ENCODE results near the gene SNX1. TPM values are rescaled to one million over a fixed set of nuclear protein-coding genes. Genes with fewer than 3 reads are reported as not detected.

SNX1 gene
- total and polyA plus RNA-seq, 4 experiments from 2014 or later: 58.3 to 155 (median 110) TPM

DNA sequence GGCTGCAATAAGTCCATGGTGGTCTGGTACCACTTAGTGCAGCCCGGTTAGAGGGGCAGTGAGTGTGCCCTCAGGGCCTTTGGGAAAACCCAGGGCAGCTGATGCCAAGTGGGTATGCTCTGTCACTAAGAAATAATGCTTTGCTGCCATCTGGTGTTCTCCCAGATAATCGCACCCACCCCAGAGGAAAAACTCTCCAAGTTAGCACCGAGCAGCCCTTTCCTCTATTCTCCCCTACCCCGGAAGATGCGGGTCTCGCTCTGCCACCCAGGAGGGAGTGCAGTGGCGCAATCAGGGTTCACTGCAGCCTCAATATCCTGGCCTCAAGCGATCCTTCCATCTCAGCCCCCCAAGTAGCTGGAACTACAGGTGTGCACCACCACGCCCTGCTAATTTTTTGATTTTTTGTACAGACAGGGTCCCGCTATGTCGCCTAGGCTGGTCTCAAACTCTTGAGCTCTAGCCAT, 28.2 kb upstream of the SNX1 start:
- intact Hi-C loops (cut with micrococcal nuclease): loop anchor here (1.0 to 5.0 kb wide), 6 partner anchors 175 to 975 kb away; partner anchors contain the start of gene HERC1
- H3K9me3 Mint-ChIP-seq: no peaks in the 10 kb centered on the region
- H3K27ac Mint-ChIP-seq: peak overlapping the region in 3 of 7 donors; percentile 43 to 77 (median 66)
- H3K27me3 Mint-ChIP-seq: no peaks in the 10 kb centered on the region
- H3K4me1 Mint-ChIP-seq: peaks cover 4 to 8% (median 5%) of the 10 kb centered on the region in 4 donors
- Histone ChIP-seq H3K27ac (ENCODE audit: low read depth, low read length) (no peak overlapping the region), H3K4me3 (ENCODE audit: low read length in 2 of 2) (no peak overlapping the region), H3K4me1 (ENCODE audit: insufficient read depth, low read length) (peaks cover 9% of the 10 kb centered on the region), H3K36me3 (ENCODE audit: insufficient read depth, low read length) (peaks cover 8% of the 10 kb centered on the region), H3K27me3 (ENCODE audit: insufficient read depth, low read length) (no peaks in the 10 kb centered on the region), H3K9me3 (ENCODE audit: control insufficient read depth in 1 of 2, low read length in 2 of 2) (no peaks in the 10 kb centered on the region)
- peak; percentile 65 to 73 (median 66) for DNase-seq
- H3K36me3 Mint-ChIP-seq: peaks cover 9 to 11% of the 10 kb centered on the region in 2 donors
- POLR2A ChIA-PET (ENCODE audit: partially characterized antibody): interaction anchor here (0.6 to 2.3 kb wide), 7 partner anchors 26 to 464 kb away, joined by 3 to 7 read pairs (median 3); partner anchors contain the start of gene CIAO2A
- CTCF ChIA-PET (ENCODE audit: partially characterized antibody): interaction anchor here (0.7 to 10.5 kb wide), 42 partner anchors 10 to 1020 kb away, joined by 3 to 138 read pairs (median 4); partner anchors contain the start of gene DAPK2
- H3K4me3 Mint-ChIP-seq: no peak overlapping the region

DNA sequence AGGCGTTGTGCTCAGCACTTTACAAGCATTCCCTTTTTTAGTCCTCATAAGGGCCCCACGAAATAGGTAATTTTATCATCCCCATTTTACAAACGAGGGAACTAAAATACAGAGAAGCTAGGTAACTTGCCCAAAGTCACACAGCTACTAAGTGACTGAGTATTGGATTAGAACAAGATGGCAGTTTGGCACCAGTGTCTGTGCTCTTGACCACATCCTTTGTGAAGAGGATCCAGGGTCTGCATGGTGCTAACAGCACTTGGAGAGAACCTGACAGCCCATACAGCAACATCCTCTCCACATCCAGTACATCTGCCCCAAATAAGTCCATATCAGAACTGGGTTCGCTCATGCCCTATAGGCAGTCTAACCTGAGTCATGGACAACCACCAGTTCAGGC, 27.6 kb upstream of the SNX1 start:
- Mint-ChIP-seq H3K4me3 (no peak overlapping the region), H3K4me1 (peaks cover 4 to 8% (median 5%) of the 10 kb centered on the region in 4 donors), H3K27ac (no peak overlapping the region), H3K36me3 (peaks cover 12 to 17% of the 10 kb centered on the region in 2 donors), H3K9me3 (no peaks in the 10 kb centered on the region), H3K27me3 (no peaks in the 10 kb centered on the region)
- POLR2A ChIA-PET (ENCODE audit: partially characterized antibody): interaction anchor here (0.9 to 2.3 kb wide), 6 partner anchors 25 to 502 kb away, joined by 3 to 7 read pairs (median 4); partner anchors contain the start of gene CIAO2A
- Histone ChIP-seq H3K27ac (ENCODE audit: low read depth, low read length) (no peak overlapping the region), H3K4me3 (ENCODE audit: low read length in 2 of 2) (no peak overlapping the region), H3K4me1 (ENCODE audit: insufficient read depth, low read length) (peaks cover 9% of the 10 kb centered on the region), H3K27me3 (ENCODE audit: insufficient read depth, low read length) (no peaks in the 10 kb centered on the region), H3K9me3 (ENCODE audit: control insufficient read depth in 1 of 2, low read length in 2 of 2) (no peaks in the 10 kb centered on the region), H3K36me3 (ENCODE audit: insufficient read depth, low read length) (peaks cover 8% of the 10 kb centered on the region)
- CTCF ChIA-PET (ENCODE audit: partially characterized antibody): interaction anchor here (0.7 to 10.5 kb wide), 37 partner anchors 10 to 1020 kb away, joined by 3 to 138 read pairs (median 4); partner anchors contain the start of gene DAPK2
- intact Hi-C loops (cut with micrococcal nuclease): loop anchor here (5.0 kb wide), 3 partner anchors 176 to 976 kb away; partner anchors contain the start of gene HERC1
- no peak for DNase-seq

DNA sequence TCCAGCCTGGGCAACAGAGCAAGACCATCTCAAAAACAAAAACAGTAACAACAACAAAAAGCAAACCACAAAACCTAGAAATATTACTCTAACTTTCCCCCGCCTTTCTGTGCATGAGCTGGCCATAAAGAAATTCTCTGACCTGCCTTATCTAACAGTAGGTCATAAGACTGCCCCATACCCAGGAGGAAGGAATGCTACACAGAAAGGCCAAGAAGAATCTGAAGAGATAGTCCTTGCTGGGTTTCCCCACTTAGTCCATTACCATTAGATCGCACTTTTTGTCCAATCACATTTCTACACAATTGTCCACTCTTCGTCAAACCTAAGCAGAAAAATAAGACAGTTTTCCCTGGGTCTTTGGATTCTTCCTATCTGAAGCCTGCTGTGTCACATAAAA, 25.7 kb upstream of the SNX1 start:
- Mint-ChIP-seq H3K36me3 (peaks cover 18 to 20% of the 10 kb centered on the region in 2 donors), H3K27ac (peak overlapping the region in 1 of 7 donors; percentile 70), H3K4me3 (no peak overlapping the region), H3K4me1 (peaks cover 4 to 8% (median 5%) of the 10 kb centered on the region in 4 donors), H3K9me3 (no peaks in the 10 kb centered on the region), H3K27me3 (no peaks in the 10 kb centered on the region)
- intact Hi-C loops (cut with micrococcal nuclease): no loop called here
- CTCF ChIA-PET (ENCODE audit: partially characterized antibody): interaction anchor here (0.7 to 10.5 kb wide), 5 partner anchors 8 to 525 kb away, joined by 3 to 138 read pairs (median 10); partner anchors contain the start of gene DAPK2
- Histone ChIP-seq H3K36me3 (ENCODE audit: insufficient read depth, low read length) (peaks cover 12% of the 10 kb centered on the region), H3K27ac (ENCODE audit: low read depth, low read length) (no peak overlapping the region), H3K4me1 (ENCODE audit: insufficient read depth, low read length) (peaks cover 9% of the 10 kb centered on the region), H3K27me3 (ENCODE audit: insufficient read depth, low read length) (no peaks in the 10 kb centered on the region), H3K4me3 (ENCODE audit: low read length in 2 of 2) (no peak overlapping the region), H3K9me3 (ENCODE audit: control insufficient read depth in 1 of 2, low read length in 2 of 2) (no peaks in the 10 kb centered on the region)
- POLR2A ChIA-PET (ENCODE audit: partially characterized antibody): no interaction called here
- no peak for DNase-seq

DNA sequence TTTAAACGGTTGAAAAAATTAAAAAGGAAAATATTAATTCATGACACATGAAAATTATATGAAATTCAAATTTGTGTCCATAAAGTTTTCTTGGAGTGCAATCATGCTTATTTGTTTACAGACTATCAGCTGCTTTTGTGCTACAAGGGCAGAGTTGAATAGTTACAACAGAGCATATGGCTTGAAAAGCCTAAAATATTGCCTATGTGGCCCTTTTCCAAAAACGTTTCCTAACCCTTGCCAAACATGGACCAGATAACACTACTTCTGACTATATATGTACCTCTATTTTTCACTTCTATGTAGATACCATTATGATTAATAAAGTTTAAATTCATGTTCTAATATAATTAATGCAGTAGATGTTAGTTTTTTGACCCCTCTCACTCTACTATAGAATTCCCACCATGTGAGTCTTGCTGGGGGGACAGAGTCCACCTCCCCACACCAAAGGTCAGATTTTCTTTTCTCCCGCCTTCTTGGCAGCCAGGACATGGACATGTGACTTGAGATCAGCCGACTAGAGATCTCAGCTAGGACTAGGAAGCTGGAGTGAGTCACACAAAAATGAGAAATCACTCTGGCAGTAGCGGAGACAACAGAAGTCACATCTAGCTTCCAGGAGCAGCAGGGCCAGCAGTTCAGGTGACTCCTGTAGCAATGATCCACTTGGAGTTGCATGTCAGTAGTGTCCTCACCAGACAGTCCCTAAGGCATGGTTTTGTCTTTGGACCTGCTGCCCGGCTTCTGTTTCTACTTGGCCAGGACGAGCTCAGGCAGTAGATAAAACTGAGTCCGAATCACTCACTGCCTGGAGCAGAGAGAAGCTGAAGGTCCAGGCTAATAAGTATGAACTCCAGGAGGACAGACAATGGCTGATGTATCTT, 24.6 kb upstream of the SNX1 start:
- Histone ChIP-seq H3K4me1 (ENCODE audit: insufficient read depth, low read length) (peaks cover 12% of the 10 kb centered on the region), H3K36me3 (ENCODE audit: insufficient read depth, low read length) (peaks cover 12% of the 10 kb centered on the region), H3K27me3 (ENCODE audit: insufficient read depth, low read length) (no peaks in the 10 kb centered on the region), H3K27ac (ENCODE audit: low read depth, low read length) (no peak overlapping the region), H3K9me3 (ENCODE audit: control insufficient read depth in 1 of 2, low read length in 2 of 2) (no peaks in the 10 kb centered on the region), H3K4me3 (ENCODE audit: low read length in 2 of 2) (no peak overlapping the region)
- peak overlapping the region in 3 of 7 donors; percentile 37 to 55 (median 47) for H3K27ac Mint-ChIP-seq
- H3K27me3 Mint-ChIP-seq: no peaks in the 10 kb centered on the region
- no peak overlapping the region for H3K4me3 Mint-ChIP-seq
- ChIA-PET CTCF (ENCODE audit: partially characterized antibody) (interaction anchor here (0.7 to 10.5 kb wide), 3 partner anchors 61 to 462 kb away, joined by 4 to 138 read pairs (median 4); no protein-coding TSS in a partner anchor), POLR2A (ENCODE audit: partially characterized antibody) (interaction anchor here (1.2 kb wide), 1 partner anchor 23 kb away, joined by 3 read pairs; the partner anchor contains the start of gene CIAO2A)
- intact Hi-C loops (cut with micrococcal nuclease): no loop called here
- H3K36me3 Mint-ChIP-seq: peaks cover 19 to 23% of the 10 kb centered on the region in 2 donors
- DNase-seq: no peak
- no peaks in the 10 kb centered on the region for H3K9me3 Mint-ChIP-seq
- H3K4me1 Mint-ChIP-seq: peaks cover 6 to 12% (median 7%) of the 10 kb centered on the region in 4 donors

DNA sequence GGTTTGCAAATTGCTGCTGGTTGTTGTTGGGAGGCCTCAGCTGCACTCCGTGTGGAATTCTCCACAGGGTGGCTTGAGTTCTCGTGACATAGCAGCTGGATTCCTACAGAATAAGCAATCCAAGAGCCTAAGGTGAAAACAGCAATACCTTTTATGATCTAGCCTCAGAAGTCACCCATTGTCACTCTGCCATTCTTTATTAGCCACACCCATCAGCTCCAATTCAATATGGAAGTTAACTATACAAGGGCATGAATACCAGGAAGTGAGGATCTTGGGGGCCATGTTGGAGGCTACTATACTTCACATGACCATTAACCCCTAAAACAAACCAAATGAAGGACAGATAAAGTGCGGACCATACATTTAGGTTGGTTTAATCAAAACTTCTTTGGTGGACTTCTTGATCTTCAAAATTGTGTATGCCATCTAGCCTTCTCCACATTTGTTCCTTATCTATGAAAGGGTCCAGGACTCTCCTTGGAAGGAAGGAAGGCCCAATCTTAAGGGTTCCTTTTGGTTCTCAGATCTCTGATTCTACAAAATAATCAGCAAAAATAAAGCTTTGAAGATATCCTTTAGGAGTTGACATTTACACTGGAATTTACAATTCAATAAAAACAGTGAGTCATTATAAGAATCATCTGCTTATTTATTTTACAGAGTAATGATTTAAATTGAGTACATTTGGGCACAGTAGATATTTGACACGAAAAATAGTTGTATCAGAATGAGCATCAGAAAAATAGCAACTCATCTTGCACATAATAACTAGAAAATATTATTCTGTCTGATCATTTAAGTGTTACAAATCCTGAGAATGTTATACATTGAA, 23.6 kb upstream of the SNX1 start:
- Mint-ChIP-seq H3K4me3 (no peak overlapping the region), H3K36me3 (peaks cover 19 to 25% of the 10 kb centered on the region in 2 donors), H3K9me3 (no peaks in the 10 kb centered on the region), H3K27ac (peak overlapping the region in 2 of 7 donors; percentile 17 to 23), H3K27me3 (no peaks in the 10 kb centered on the region), H3K4me1 (peaks cover 8 to 14% (median 9%) of the 10 kb centered on the region in 4 donors)
- H3K4me1 ChIP-seq (ENCODE audit: insufficient read depth, low read length): peaks cover 13% of the 10 kb centered on the region
- H3K27ac ChIP-seq (ENCODE audit: low read depth, low read length): no peak overlapping the region
- CTCF ChIA-PET (ENCODE audit: partially characterized antibody): interaction anchor here (2.1 to 10.5 kb wide), 2 partner anchors 61 to 319 kb away, joined by 4 to 138 read pairs; no protein-coding TSS in a partner anchor
- H3K9me3 ChIP-seq (ENCODE audit: control insufficient read depth in 1 of 2, low read length in 2 of 2): no peaks in the 10 kb centered on the region
- H3K4me3 ChIP-seq (ENCODE audit: low read length in 2 of 2): no peak overlapping the region
- H3K27me3 ChIP-seq (ENCODE audit: insufficient read depth, low read length): no peaks in the 10 kb centered on the region
- peaks cover 12% of the 10 kb centered on the region for H3K36me3 ChIP-seq (ENCODE audit: insufficient read depth, low read length)
- no peak for DNase-seq
- intact Hi-C loops (cut with micrococcal nuclease): no loop called here
- POLR2A ChIA-PET (ENCODE audit: partially characterized antibody): interaction anchor here (0.6 to 1.2 kb wide), 2 partner anchors 22 to 79 kb away, joined by 3 read pairs; partner anchors contain the start of gene CIAO2A

DNA sequence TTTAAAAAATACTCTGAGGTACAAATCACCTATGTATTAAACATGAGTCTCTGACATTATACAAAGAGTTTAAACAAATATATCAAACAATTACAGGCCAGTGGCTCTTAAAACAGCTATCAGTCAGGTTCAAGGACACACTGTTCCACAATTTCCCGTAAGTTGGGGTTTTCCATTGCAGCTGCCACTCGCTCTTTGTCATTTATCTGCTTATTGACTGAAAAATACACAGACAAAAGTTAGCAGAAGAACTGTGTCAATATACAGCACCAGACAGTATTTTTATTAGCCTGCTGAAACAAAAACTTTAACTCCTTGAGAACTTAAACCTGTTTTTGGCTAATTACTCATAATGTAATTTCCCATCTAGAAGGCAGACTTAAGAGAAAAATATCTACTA, 23.0 kb upstream of the SNX1 start:
- H3K4me3 Mint-ChIP-seq: no peak overlapping the region
- Histone ChIP-seq H3K27me3 (ENCODE audit: insufficient read depth, low read length) (no peaks in the 10 kb centered on the region), H3K9me3 (ENCODE audit: control insufficient read depth in 1 of 2, low read length in 2 of 2) (no peaks in the 10 kb centered on the region), H3K4me1 (ENCODE audit: insufficient read depth, low read length) (peaks cover 8% of the 10 kb centered on the region), H3K4me3 (ENCODE audit: low read length in 2 of 2) (no peak overlapping the region), H3K36me3 (ENCODE audit: insufficient read depth, low read length) (peaks cover 12% of the 10 kb centered on the region), H3K27ac (ENCODE audit: low read depth, low read length) (no peak overlapping the region)
- ChIA-PET POLR2A (ENCODE audit: partially characterized antibody) (interaction anchor here (0.6 kb wide), 1 partner anchor 78 kb away, joined by 3 read pairs; no protein-coding TSS in a partner anchor), CTCF (ENCODE audit: partially characterized antibody) (interaction anchor here (2.1 to 2.4 kb wide), 2 partner anchors 26 to 62 kb away, joined by 4 to 6 read pairs; partner anchors contain the start of gene DAPK2)
- intact Hi-C loops (cut with micrococcal nuclease): no loop called here
- H3K36me3 Mint-ChIP-seq: peaks cover 19 to 31% of the 10 kb centered on the region in 2 donors
- H3K4me1 Mint-ChIP-seq: peaks cover 5 to 10% (median 8%) of the 10 kb centered on the region in 4 donors
- DNase-seq: no peak
- no peaks in the 10 kb centered on the region for H3K9me3 Mint-ChIP-seq
- H3K27me3 Mint-ChIP-seq: no peaks in the 10 kb centered on the region
- H3K27ac Mint-ChIP-seq: peak overlapping the region in 1 of 7 donors; percentile 23
